Cardiac septum (tissue), 1 donor: Measurements from ENCODE around the gene ZKSCAN2. TPM values are rescaled to one million over a fixed set of nuclear protein-coding genes. Genes with fewer than 3 reads are reported as not detected.

ENCODE experiments used
- DNase-seq: peaks from one replicate; pipeline ENCODE4 v3.0.0-alpha.2; 2020; ENCODE audit warnings: low spot score
- intact Hi-C: fragments of 100-400 bp; cut with DNase I; formaldehyde crosslinking; loops from one replicate; pipeline ENCODE4 v1.14.0; 2022
- total RNA-seq: library from RNA; stranded (reverse); fragmentation: NEBNext Ultra II Directional; extraction: Animal tissue kit (Norgen Biotek cat#: 25700); gene quantifications from one replicate; pipeline ENCODE4 v1.2.1, GENCODE V29; 2021
- donor health status: DM: no; HTN: no; CAD: no.

ZKSCAN2 gene
- total RNA-seq, 1 donor from 2014 or later, result 5.1 TPM

DNA sequence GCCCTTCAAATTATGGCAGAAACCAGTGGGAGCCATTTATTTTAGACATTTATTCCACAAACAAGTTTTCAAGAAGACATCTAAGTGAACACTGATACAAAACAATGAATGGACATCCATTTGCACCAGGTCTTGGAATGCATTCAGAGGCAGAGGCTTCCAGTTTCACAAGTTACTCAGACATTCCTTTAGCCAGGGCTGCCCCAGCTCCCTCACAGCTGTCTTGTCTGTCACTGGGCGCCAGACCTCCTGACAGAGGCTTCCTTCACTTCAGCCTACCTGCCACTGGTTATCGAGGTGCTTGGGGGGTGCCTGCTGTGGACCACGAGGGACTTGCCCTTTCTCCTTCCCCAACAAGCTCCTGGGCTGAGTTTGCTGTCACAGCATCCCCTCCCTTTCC is 21.7 kb downstream of the ZKSCAN2 start:
- intact Hi-C loops, result no loop called here
- DNase-seq, result no peak

DNA sequence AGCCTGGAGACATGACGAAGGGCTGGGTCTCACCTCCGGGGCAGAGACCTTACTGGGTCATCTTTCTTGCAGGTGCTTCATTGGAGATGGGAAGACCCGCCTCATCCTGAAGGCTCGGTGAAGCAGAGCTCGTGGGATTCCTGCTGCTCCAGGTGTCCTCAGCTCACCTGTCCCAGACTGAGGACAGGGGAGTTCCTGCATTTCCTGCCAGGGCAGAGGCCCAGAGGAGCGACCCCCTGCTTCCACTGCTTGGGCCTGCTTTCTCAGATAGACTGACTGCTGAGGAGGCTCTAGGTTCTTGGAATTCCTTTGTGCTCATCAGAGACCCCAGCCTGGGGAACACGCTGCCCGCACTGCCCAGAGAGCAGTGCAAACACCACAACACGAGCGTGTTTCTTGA is 29.3 kb downstream of the ZKSCAN2 start:
- intact Hi-C loops, result loop anchor here (10.0 kb wide), 2 partner anchors 104 to 324 kb away; no protein-coding TSS in a partner anchor
- no peak for DNase-seq

DNA sequence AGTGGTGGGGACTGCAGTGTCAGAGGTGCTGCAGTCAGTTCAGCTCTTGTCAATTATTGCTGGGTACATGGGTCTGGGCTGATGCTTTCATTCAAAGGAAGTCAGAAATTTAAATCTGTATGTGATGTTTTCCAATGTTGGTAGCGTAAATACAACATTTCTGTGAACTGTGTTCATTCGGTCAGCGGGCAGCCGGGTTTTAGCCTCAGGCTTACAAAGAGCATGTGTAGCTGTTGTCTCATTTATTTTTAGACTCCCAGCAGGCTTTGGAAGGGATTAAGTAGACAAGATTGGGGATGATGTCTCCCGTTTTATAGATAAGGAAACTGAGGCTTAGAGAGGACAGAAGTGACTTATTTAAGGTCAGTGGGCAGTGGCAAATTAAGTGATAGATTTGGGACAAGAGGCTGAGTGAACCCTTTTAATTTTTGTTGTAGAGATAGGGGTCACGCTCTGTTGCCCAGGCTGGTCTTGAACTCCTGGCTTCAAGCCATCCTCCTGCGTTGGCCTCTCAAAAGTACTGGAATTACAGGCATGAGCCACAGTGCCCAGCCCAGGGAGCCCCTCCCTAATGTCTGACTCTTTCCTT is 32.8 kb downstream of the ZKSCAN2 start:
- intact Hi-C loops, result loop anchor here (5.0 to 10.0 kb wide), 3 partner anchors 100 to 320 kb away; no protein-coding TSS in a partner anchor
- DNase-seq, result no peak

DNA sequence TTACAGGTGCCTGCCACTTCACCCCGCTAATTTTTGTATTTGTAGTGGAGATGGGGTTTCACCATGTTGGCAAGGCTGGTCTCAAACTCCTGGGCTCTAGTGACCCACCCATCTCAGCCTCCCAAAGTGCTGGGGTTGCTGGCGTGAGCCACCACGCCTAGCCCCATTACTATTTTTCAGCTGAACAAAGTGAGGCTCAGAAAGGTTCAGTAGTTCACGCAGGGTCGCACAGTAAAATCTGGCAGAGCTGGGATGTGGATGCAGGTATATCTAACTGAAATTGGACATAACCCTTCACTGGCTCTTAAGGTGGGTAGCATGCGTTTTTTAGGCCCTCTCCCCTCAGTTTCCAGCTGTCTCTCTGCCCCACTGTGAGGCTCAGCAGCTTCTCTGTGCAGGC is 33.7 kb downstream of the ZKSCAN2 start:
- intact Hi-C loops, result loop anchor here (5.0 to 10.0 kb wide), 3 partner anchors 99 to 319 kb away; no protein-coding TSS in a partner anchor
- no peak for DNase-seq

DNA sequence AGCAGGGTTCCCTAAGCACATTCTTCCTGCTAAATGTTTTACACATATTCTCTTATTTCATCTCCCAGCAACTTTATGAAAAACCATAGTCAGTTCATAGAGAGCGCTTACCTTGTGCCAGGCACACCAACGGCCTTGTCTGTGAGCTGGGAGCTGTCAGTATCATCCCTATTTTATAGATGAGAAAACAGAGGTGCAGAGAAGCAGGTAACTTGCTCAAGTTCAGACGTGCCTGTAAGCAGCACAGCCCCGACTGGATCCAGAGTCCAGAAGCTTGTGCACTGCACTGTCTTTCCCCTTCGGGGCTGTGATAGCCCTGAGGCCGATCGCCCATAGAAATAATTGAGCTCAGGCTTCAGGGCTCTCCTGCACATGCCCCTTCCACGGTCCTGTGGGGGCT is 34.7 kb downstream of the ZKSCAN2 start:
- intact Hi-C loops, result loop anchor here (5.0 to 10.0 kb wide), 3 partner anchors 98 to 318 kb away; no protein-coding TSS in a partner anchor

DNA sequence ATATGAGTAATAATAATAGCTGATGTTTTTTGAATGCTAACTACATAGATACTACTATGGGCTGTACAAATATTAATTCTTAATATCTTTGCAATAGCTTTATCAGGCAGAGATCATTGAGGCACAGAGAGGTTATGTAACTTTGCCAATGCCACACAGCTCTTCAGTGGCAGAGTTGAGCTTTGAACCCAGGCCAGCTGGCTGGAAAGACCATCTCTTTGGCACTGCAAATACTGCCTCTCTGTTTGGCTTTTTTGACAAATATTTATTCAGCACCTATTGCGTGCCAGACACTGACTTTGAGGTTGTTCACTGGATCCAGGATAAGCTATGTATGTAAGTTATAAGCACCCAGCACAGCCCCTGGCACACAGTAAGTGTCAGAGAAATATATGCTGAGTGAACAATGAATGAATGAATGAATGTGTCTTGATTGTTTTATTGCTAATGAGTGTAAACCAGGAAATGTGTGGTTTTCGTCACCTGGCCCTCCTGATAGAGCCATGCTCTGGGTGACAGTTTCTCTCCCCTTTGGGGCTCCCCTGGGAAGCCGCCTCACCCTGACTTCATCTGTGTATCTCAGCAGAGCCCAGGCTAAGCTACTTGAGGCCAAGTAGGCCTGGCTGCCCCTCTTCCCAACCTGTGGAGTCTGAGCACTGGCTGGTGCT is 38.4 kb downstream of the ZKSCAN2 start:
- DNase-seq, result no peak
- intact Hi-C loops, result no loop called here

More for the DNA sequence above, 34.7 kb downstream of the ZKSCAN2 start:
- no peak for DNase-seq

DNA sequence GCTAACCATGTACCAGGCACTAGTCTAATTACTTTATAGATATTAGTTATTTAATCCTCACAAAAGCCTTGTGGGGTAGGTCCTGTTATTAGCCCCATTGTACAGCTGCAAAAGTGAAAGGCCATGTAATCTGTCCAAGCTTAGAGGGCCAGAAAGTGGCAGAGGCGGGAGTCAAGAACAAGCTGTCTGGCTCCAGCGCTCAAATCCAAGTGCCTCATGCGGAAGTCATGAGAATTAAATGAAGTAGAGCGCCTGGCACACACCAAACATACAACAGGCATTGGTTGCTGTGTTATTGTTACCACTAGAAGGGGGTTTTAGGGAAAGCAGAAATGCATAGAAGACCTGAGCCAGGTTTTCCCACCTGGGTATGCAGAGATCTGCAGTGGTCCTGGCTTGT is 39.7 kb downstream of the ZKSCAN2 start:
- intact Hi-C loops, result no loop called here
- no peak for DNase-seq

DNA sequence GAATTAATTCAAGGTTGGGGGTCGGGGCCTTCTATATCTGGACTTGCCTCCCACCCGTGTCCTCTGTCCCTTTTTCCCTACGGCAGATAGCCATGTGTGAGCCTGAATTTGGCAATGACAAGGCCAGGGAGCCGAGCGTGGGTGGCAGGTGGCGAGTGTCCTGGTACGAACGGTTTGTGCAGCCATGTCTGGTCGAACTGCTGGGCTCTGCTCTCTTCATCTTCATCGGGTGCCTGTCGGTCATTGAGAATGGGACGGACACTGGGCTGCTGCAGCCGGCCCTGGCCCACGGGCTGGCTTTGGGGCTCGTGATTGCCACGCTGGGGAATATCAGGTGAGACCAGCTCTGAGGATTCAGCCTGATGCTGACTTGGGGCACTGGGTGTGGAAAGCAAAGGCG is 40.5 kb downstream of the ZKSCAN2 start:
- intact Hi-C loops, result no loop called here
- no peak for DNase-seq

DNA sequence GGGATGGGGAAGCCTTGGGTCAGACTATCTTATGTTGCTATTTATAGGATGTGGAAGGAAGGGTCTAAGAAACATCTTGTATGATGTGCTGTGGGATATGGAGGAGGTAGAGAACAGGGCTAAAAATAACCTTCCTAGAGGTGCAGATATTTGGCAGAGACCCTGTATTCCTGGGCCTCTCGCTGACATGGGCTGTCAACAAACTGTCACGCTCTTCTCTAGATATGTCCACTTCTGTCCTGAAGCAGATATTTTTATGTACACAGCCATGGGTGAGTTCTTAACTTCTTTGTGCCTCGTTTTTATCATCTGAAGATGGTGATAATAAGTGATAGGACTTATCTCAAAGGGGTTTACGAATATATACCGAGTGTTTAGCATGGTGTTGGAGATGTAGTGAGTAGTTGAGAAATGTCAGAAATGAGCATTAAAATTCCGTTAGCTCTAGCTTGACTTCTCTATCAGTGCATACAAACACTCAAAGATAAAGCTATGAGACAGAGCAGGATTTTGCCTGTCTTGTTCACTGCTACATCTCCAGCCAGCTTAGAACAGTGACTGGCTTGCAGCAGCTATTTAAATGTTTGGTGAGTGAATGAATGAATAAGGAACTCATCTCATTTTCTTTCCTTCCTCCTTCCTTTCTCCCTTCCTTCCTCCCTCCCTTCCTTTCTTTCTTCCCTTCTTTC is 43.8 kb downstream of the ZKSCAN2 start:
- intact Hi-C loops, result no loop called here

DNA sequence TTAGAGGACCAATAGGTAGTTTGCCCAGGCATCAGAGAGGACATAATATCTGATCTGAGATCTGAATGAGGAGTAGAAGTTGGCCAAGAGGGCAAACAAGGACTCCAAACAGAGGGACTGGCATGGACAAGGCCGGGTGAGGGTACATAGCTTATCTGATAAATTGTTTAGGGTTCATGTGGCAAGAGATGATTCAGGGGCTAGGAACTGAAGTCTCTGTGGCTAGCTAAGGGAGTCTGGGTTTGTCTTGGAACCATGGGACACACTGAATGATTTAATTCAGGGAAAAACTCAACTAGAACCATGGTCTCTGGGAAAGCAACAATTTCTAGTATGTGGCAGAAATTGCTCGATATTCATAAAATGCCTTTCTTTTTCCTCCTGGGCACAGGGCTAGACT is 45.0 kb downstream of the ZKSCAN2 start:
- no peak for DNase-seq
- intact Hi-C loops, result no loop called here

More for the DNA sequence above, 43.8 kb downstream of the ZKSCAN2 start:
- no peak for DNase-seq

DNA sequence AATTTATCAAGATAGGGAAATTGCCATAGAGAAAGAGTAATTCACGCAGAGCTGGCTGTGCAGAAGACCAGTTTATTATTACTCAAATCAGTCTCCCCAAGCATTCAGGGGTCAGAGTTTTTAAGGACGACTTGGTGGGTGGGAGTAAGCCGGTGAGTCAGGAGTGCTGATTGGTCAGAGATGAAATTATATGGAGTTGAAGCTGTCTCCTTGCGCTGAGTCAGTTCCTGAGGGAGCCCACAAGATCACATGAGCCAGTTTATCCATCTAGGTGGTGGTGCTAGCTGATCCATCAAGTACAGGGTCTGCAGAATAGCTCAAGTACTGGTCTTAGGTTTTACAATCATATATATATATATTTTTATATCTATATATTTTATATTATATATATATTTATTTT is 46.9 kb downstream of the ZKSCAN2 start:
- no peak for DNase-seq
- intact Hi-C loops, result no loop called here

DNA sequence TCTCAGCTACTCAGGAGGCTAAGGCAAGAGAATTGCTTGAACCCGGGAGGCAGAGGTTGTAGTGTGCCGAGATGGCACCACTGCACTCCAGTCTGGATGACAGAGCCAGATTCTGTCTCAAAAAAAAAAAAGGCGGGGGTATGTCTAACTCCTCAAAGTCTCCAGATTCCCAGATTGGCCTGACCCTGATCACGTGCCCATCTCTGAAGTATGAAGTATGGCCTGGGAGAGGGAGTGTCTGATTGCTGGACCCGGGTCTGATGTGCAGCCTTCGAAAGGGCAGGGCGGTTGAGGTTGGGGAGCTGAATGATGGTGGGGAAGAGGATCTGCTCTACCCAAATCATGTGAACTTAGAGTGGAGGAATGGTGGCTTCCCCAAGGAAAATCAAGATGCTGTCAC is 58.2 kb downstream of the ZKSCAN2 start:
- DNase-seq, result no peak
- intact Hi-C loops, result no loop called here

DNA sequence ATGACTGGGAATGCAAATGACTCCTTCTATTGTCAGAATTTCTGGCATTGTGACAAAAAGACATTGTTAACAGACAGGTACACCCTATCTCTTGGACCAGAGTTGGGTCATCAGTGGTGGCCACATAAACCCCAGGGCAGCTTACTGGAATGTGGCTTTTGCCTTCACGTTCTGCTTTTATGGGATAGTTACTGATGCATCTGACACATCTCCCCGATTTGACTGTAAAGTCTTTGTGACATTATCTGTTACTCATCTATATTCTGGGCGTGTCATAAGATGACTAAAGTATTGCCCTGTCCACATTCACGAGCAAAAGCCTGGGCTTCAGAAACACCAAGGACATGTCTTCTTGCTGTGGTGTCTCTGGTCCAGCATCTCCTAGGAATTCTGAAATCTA is 59.6 kb downstream of the ZKSCAN2 start:
- intact Hi-C loops, result no loop called here
- DNase-seq, result no peak

DNA sequence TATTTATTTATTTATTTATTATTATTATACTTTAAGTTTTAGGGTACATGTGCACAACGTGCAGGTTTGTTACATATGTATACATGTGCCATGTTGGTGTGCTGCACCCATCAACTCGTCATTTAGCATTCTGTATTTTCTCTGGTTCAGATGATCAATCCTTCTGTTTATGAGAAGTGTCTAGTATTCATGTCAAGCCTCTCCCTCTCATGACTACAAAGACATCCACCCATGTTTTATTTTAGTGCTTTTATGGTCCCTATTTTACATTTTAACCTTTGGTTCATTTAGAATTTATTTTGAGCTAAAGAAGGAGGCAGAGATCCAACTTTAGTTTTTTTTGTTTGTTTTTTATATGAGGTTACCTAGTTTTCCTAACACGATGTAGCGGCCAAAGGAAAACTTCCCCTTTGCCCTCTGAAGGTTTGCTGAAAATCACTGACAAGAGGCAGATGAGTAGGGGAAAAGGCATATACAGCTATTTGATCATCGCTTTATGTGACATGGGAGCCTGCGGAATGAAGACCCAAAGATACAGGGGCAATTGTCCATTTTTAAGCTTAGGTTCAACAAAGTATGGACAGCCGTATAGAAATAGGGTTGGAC is 63.3 kb downstream of the ZKSCAN2 start:
- no peak for DNase-seq
- intact Hi-C loops, result no loop called here

DNA sequence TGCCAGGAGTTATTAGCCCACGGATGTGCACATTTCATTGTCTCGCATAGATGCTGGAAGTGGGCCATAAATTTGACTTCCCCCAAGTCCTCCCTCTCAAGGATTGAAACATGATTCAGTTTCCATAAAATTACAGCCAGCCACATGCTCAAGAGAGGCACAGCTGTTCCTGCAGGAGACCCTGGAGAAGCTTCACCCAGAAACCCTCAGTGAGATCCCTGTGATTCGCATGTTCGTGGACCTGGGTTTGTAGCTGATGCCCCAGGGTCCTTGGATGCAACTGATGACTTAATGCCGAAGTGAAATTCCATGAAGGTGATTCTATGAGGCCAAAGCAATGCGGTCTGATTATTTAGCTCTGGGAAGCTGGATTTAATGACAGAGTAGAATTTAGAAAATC is 65.5 kb downstream of the ZKSCAN2 start:
- DNase-seq, result no peak
- intact Hi-C loops, result no loop called here

DNA sequence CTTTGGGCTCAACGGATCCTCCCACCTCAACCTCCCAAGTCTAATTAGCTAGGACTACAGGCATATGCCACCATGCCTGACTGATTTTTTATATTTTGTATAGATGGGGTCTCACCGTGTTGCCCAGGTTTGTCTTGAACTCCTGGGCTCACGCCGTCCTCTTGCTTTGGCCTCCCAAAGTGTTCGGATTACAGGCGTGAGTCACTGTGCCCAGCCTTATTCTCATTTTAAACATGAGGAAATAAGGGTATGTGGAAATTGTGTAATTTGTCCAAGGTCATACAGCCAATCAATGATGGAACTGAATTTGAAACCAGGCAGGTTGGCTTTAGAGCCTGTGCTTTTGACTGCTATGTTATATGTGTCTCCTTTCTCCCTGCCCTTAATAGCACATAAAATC is 68.3 kb downstream of the ZKSCAN2 start:
- intact Hi-C loops, result no loop called here
- no peak for DNase-seq

DNA sequence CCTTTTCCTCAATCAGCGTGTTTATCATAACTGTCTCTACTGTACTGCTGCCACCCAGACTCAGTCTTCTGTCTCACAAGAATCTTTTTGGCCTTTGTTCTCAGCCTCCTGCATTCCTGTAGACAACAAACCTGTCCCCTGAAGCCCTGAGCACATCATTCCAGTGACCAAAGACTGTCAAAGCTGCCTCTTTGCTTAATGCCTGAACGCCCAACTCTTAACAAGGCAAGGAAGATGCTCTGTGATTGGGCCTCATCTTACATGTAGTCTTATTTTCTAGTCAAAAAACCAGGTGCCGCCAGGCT is 70.2 kb downstream of the ZKSCAN2 start:
- intact Hi-C loops, result no loop called here
- no peak for DNase-seq
